Measurements from ENCODE around the gene MGAT3. TPM values are rescaled to one million over a fixed set of nuclear protein-coding genes. Genes with fewer than 3 reads are reported as not detected.

MGAT3 gene
- total RNA-seq, 5 donors from 2014 or later (not counting 1 experiment from before 2014, with no cell fraction given): 0.23 to 2.7 (median 1.1) TPM

- 93% methylated on average over 4 of the region's 9 CpGs for WGBS (ENCODE audit: insufficient coverage)
- H3K9me3 Mint-ChIP-seq: no peaks in the 10 kb centered on the region
- Histone ChIP-seq H3K9me3 (no peaks in the 10 kb centered on the region), H3K4me1 (ENCODE audit: control insufficient read depth in 1 of 2, extremely low read depth in 1 of 2, insufficient read depth in 2 of 2, low read length in 2 of 2) (peaks cover 9 to 48% of the 10 kb centered on the region in 2 experiments), H3K4me3 (ENCODE audit: control insufficient read depth in 1 of 2, extremely low read depth in 1 of 2, low read length in 1 of 2) (no peak overlapping the region), H3K36me3 (ENCODE audit: control insufficient read depth in 2 of 2, extremely low read depth in 1 of 2, insufficient read depth in 1 of 2, low read length in 1 of 2) (no peaks in the 10 kb centered on the region), H3K27ac (ENCODE audit: low read length) (no peak overlapping the region), H3K27me3 (replicated peaks in 1 of 2; ENCODE audit: control insufficient read depth in 2 of 2, extremely low read depth in 1 of 2, insufficient read depth in 2 of 2, low read length in 1 of 2) (peaks cover 0 to 33% of the 10 kb centered on the region in 2 experiments)
- no peak overlapping the region for H3K27ac Mint-ChIP-seq
- peaks cover 0 to 11% of the 10 kb centered on the region in 2 donors for H3K27me3 Mint-ChIP-seq
- POLR2A ChIA-PET: no interaction called here
- CTCF ChIA-PET: no interaction called here
- DNase-seq (no peak), ATAC-seq (replicated peaks in 1 of 4) (no peak)
- H3K4me1 Mint-ChIP-seq: peaks cover 21 to 30% (median 22%) of the 10 kb centered on the region in 3 donors
- no peaks in the 10 kb centered on the region for H3K36me3 Mint-ChIP-seq
- no peak overlapping the region for H3K4me3 Mint-ChIP-seq
These were observed 11.1 kb upstream of the MGAT3 start for GRCh38 chr22:39445678-39446077.

- ATAC-seq (replicated peaks in 1 of 4) (peak in 3 of 4 experiments; percentile 10 to 68 (median 34)), DNase-seq (peak in 1 of 35 experiments; percentile 20)
- H3K4me3 ChIP-seq (ENCODE audit: control insufficient read depth in 1 of 2, extremely low read depth in 1 of 2, low read length in 1 of 2): no peak overlapping the region
- no peaks in the 10 kb centered on the region for H3K36me3 ChIP-seq (ENCODE audit: control insufficient read depth in 2 of 2, extremely low read depth in 1 of 2, insufficient read depth in 1 of 2, low read length in 1 of 2)
- H3K27me3 ChIP-seq (replicated peaks in 1 of 2; ENCODE audit: control insufficient read depth in 2 of 2, extremely low read depth in 1 of 2, insufficient read depth in 2 of 2, low read length in 1 of 2): peaks cover 0 to 28% of the 10 kb centered on the region in 2 experiments
- H3K9me3 ChIP-seq: no peaks in the 10 kb centered on the region
- H3K4me1 ChIP-seq (ENCODE audit: control insufficient read depth in 1 of 2, extremely low read depth in 1 of 2, insufficient read depth in 2 of 2, low read length in 2 of 2): peaks cover 9 to 48% of the 10 kb centered on the region in 2 experiments
- peaks cover 0 to 7% of the 10 kb centered on the region in 2 donors for H3K27me3 Mint-ChIP-seq
- 81% methylated on average over 9 of the region's 13 CpGs for WGBS (ENCODE audit: insufficient coverage)
- POLR2A ChIA-PET: interaction anchor here in 1 of 2 donors (0.5 kb wide), 1 partner anchor 75 kb away, joined by 3 read pairs; no protein-coding TSS in a partner anchor
- H3K4me3 Mint-ChIP-seq: peak overlapping the region in 1 of 3 donors; percentile 61
- H3K36me3 Mint-ChIP-seq: no peaks in the 10 kb centered on the region
- no peaks in the 10 kb centered on the region for H3K9me3 Mint-ChIP-seq
- CTCF ChIA-PET: no interaction called here
- H3K27ac ChIP-seq (ENCODE audit: low read length): no peak overlapping the region
- peak overlapping the region in 1 of 2 donors; percentile 70 for H3K27ac Mint-ChIP-seq
- H3K4me1 Mint-ChIP-seq: peaks cover 21 to 30% (median 28%) of the 10 kb centered on the region in 3 donors
These were observed 10.5 kb upstream of the MGAT3 start for GRCh38 chr22:39446239-39446721.

GRCh38 chr22:39448205-39449054, 8.4 kb upstream of the MGAT3 start:
- no peaks in the 10 kb centered on the region for H3K9me3 Mint-ChIP-seq
- ChIA-PET CTCF (no interaction called here), POLR2A (no interaction called here)
- no peaks in the 10 kb centered on the region for H3K36me3 ChIP-seq (ENCODE audit: control insufficient read depth in 2 of 2, extremely low read depth in 1 of 2, insufficient read depth in 1 of 2, low read length in 1 of 2)
- no peak overlapping the region for H3K27ac ChIP-seq (ENCODE audit: low read length)
- peaks cover 0 to 32% of the 10 kb centered on the region in 2 experiments for H3K27me3 ChIP-seq (replicated peaks in 1 of 2; ENCODE audit: control insufficient read depth in 2 of 2, extremely low read depth in 1 of 2, insufficient read depth in 2 of 2, low read length in 1 of 2)
- WGBS (ENCODE audit: insufficient coverage): 88% methylated on average over 19 of the region's 19 CpGs
- H3K4me3 Mint-ChIP-seq: peak overlapping the region in 1 of 3 donors; percentile 44
- H3K36me3 Mint-ChIP-seq: no peaks in the 10 kb centered on the region
- H3K4me1 Mint-ChIP-seq: peaks cover 24 to 35% (median 30%) of the 10 kb centered on the region in 3 donors
- no peak overlapping the region for H3K4me3 ChIP-seq (ENCODE audit: control insufficient read depth in 1 of 2, extremely low read depth in 1 of 2, low read length in 1 of 2)
- no peak overlapping the region for H3K27ac Mint-ChIP-seq
- ATAC-seq (replicated peaks in 1 of 4): no peak
- H3K27me3 Mint-ChIP-seq: peaks cover 0 to 6% of the 10 kb centered on the region in 2 donors
- no peak for DNase-seq
- H3K4me1 ChIP-seq (ENCODE audit: control insufficient read depth in 1 of 2, extremely low read depth in 1 of 2, insufficient read depth in 2 of 2, low read length in 2 of 2): peaks cover 9 to 48% of the 10 kb centered on the region in 2 experiments
- H3K9me3 ChIP-seq: no peaks in the 10 kb centered on the region

- WGBS (ENCODE audit: insufficient coverage): 87% methylated on average over 5 of the region's 6 CpGs
- peaks cover 9 to 48% of the 10 kb centered on the region in 2 experiments for H3K4me1 ChIP-seq (ENCODE audit: control insufficient read depth in 1 of 2, extremely low read depth in 1 of 2, insufficient read depth in 2 of 2, low read length in 2 of 2)
- Mint-ChIP-seq H3K9me3 (no peaks in the 10 kb centered on the region), H3K27ac (peak overlapping the region in 1 of 2 donors; percentile 49), H3K4me1 (peaks cover 24 to 35% (median 30%) of the 10 kb centered on the region in 3 donors), H3K27me3 (peaks cover 0 to 13% of the 10 kb centered on the region in 2 donors), H3K36me3 (no peaks in the 10 kb centered on the region), H3K4me3 (peak overlapping the region in 1 of 3 donors; percentile 44)
- no peak for DNase-seq
- POLR2A ChIA-PET: no interaction called here
- H3K36me3 ChIP-seq (ENCODE audit: control insufficient read depth in 2 of 2, extremely low read depth in 1 of 2, insufficient read depth in 1 of 2, low read length in 1 of 2): no peaks in the 10 kb centered on the region
- no peaks in the 10 kb centered on the region for H3K9me3 ChIP-seq
- no peak overlapping the region for H3K4me3 ChIP-seq (ENCODE audit: control insufficient read depth in 1 of 2, extremely low read depth in 1 of 2, low read length in 1 of 2)
- CTCF ChIA-PET: no interaction called here
- peaks cover 0 to 37% of the 10 kb centered on the region in 2 experiments for H3K27me3 ChIP-seq (replicated peaks in 1 of 2; ENCODE audit: control insufficient read depth in 2 of 2, extremely low read depth in 1 of 2, insufficient read depth in 2 of 2, low read length in 1 of 2)
- ATAC-seq (replicated peaks in 1 of 4): no peak
- H3K27ac ChIP-seq (ENCODE audit: low read length): no peak overlapping the region
These were observed 7.1 kb upstream of the MGAT3 start for GRCh38 chr22:39449708-39450107.

GRCh38 chr22:39450258-39450955, 6.4 kb upstream of the MGAT3 start:
- DNase-seq (no peak), ATAC-seq (replicated peaks in 1 of 4) (no peak)
- no peaks in the 10 kb centered on the region for H3K9me3 ChIP-seq
- 91% methylated on average over 7 of the region's 13 CpGs for WGBS (ENCODE audit: insufficient coverage)
- Mint-ChIP-seq H3K4me1 (peaks cover 24 to 36% (median 30%) of the 10 kb centered on the region in 3 donors), H3K4me3 (no peak overlapping the region), H3K36me3 (no peaks in the 10 kb centered on the region), H3K27me3 (peaks cover 0 to 17% of the 10 kb centered on the region in 2 donors), H3K27ac (no peak overlapping the region), H3K9me3 (no peaks in the 10 kb centered on the region)
- peaks cover 0 to 41% of the 10 kb centered on the region in 2 experiments for H3K27me3 ChIP-seq (replicated peaks in 1 of 2; ENCODE audit: control insufficient read depth in 2 of 2, extremely low read depth in 1 of 2, insufficient read depth in 2 of 2, low read length in 1 of 2)
- ChIA-PET POLR2A (no interaction called here), CTCF (no interaction called here)
- H3K36me3 ChIP-seq (ENCODE audit: control insufficient read depth in 2 of 2, extremely low read depth in 1 of 2, insufficient read depth in 1 of 2, low read length in 1 of 2): no peaks in the 10 kb centered on the region
- peaks cover 9 to 48% of the 10 kb centered on the region in 2 experiments for H3K4me1 ChIP-seq (ENCODE audit: control insufficient read depth in 1 of 2, extremely low read depth in 1 of 2, insufficient read depth in 2 of 2, low read length in 2 of 2)
- H3K27ac ChIP-seq (ENCODE audit: low read length): no peak overlapping the region
- H3K4me3 ChIP-seq (ENCODE audit: control insufficient read depth in 1 of 2, extremely low read depth in 1 of 2, low read length in 1 of 2): no peak overlapping the region

GRCh38 chr22:39452740-39453040, 4.1 kb upstream of the MGAT3 start:
- no peak overlapping the region for H3K4me3 ChIP-seq (ENCODE audit: control insufficient read depth in 1 of 2, extremely low read depth in 1 of 2, low read length in 1 of 2)
- no peak overlapping the region for H3K27ac Mint-ChIP-seq
- CTCF ChIA-PET: interaction anchor here in 1 of 2 donors (0.6 kb wide), 1 partner anchor 65 kb away, joined by 7 read pairs; no protein-coding TSS in a partner anchor
- H3K27me3 ChIP-seq (replicated peaks in 1 of 2; ENCODE audit: control insufficient read depth in 2 of 2, extremely low read depth in 1 of 2, insufficient read depth in 2 of 2, low read length in 1 of 2): peaks cover 0 to 50% of the 10 kb centered on the region in 2 experiments
- H3K9me3 Mint-ChIP-seq: no peaks in the 10 kb centered on the region
- 90% methylated on average over 6 of the region's 6 CpGs for WGBS (ENCODE audit: insufficient coverage)
- H3K9me3 ChIP-seq: no peaks in the 10 kb centered on the region
- ATAC-seq (replicated peaks in 1 of 4) (no peak), DNase-seq (peak in 1 of 35 experiments; percentile 20)
- peaks cover 8 to 30% of the 10 kb centered on the region in 2 donors for H3K27me3 Mint-ChIP-seq
- H3K36me3 ChIP-seq (ENCODE audit: control insufficient read depth in 2 of 2, extremely low read depth in 1 of 2, insufficient read depth in 1 of 2, low read length in 1 of 2): no peaks in the 10 kb centered on the region
- peaks cover under 1 to 37% of the 10 kb centered on the region in 2 experiments for H3K4me1 ChIP-seq (ENCODE audit: control insufficient read depth in 1 of 2, extremely low read depth in 1 of 2, insufficient read depth in 2 of 2, low read length in 2 of 2)
- H3K27ac ChIP-seq (ENCODE audit: low read length): no peak overlapping the region
- H3K36me3 Mint-ChIP-seq: no peaks in the 10 kb centered on the region
- H3K4me1 Mint-ChIP-seq: peaks cover 24 to 35% (median 29%) of the 10 kb centered on the region in 3 donors
- H3K4me3 Mint-ChIP-seq: no peak overlapping the region
- POLR2A ChIA-PET: interaction anchor here in 1 of 2 donors (0.6 kb wide), 1 partner anchor 15 kb away, joined by 7 read pairs; no protein-coding TSS in a partner anchor
